GM18907 (cell line): ENCODE results near the gene HPS1.

Experiments
- ATAC-seq: cut with Tn5 transposase; IDR thresholded peaks from one replicate; pipeline ENCODE4 v1.9.1; 2021; ENCODE audit warnings: mild to moderate bottlenecking, moderate library complexity; ENCODE audit not compliant: unreplicated experiment

The HPS1 gene

GRCh38 chr10:98370831-98371820 lies 75.6 kb downstream of the HPS1 start:
- no peak for ATAC-seq

GRCh38 chr10:98369801-98370200 lies 76.9 kb downstream of the HPS1 start:
- ATAC-seq: no peak

DNA sequence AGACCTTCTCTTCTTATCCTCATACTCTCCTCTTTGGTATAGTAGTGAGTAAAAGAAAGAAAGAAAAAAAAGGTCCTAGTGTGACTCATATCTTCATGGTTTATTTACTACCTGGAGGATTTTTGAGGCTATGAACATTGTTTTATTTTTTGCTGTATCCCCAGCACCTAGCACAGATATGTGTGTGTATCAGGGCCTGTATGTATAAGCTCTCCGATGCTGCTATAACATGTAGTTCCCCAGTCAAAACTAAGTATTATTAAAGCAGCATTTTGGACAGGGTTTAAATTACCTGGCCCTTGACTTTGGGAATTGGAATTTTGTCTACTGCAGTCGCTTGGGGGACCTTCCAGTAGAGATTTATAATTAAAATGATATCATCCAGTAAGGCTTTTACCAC lies 78.1 kb downstream of the HPS1 start:
- ATAC-seq: no peak

- no peak for ATAC-seq
Measured at GRCh38 chr10:98367604-98368451, 78.9 kb downstream of the HPS1 start.
